Upper lobe of left lung (tissue), 4 donors: Measurements from ENCODE around the gene PTPRN2.
"Not testable (repeated sequence)": the region's sequence is repeated elsewhere in the genome, so short reads cannot be mapped to it uniquely, and the experiment has no call there.

Experiments
- CTCF ChIP-seq, 6 experiments: fragments of 450-650 bp in 4 of 6; fragments of 200-600 bp in 2 of 6; sonication (generic) in 2 of 6; IDR thresholded peaks; one replicate each; pipeline ENCODE4 v1.5.1; 2016 to 2019; ENCODE audit warnings: antibody characterized with exemption in 6 of 6
- EP300 ChIP-seq, 4 donors: sonication (generic); formaldehyde crosslinking; IDR thresholded peaks; one replicate each; pipeline ENCODE4 v1.5.1; 2017; ENCODE audit warnings: antibody characterized with exemption in 4 of 4, control low read depth in 2 of 4

- TF ChIP-seq EP300, CTCF (IDR thresholded peaks at IDR 0.05): not testable (repeated sequence)
These were observed 810.3 kb downstream of the PTPRN2 start for GRCh38 chr7:157777194-157777762.
